ENCODE data around the gene STRADB.
"Not testable (repeated sequence)": the region's sequence is repeated elsewhere in the genome, so short reads cannot be mapped to it uniquely, and the experiment has no call there.

STRADB gene, protein sequence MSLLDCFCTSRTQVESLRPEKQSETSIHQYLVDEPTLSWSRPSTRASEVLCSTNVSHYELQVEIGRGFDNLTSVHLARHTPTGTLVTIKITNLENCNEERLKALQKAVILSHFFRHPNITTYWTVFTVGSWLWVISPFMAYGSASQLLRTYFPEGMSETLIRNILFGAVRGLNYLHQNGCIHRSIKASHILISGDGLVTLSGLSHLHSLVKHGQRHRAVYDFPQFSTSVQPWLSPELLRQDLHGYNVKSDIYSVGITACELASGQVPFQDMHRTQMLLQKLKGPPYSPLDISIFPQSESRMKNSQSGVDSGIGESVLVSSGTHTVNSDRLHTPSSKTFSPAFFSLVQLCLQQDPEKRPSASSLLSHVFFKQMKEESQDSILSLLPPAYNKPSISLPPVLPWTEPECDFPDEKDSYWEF

DNA sequence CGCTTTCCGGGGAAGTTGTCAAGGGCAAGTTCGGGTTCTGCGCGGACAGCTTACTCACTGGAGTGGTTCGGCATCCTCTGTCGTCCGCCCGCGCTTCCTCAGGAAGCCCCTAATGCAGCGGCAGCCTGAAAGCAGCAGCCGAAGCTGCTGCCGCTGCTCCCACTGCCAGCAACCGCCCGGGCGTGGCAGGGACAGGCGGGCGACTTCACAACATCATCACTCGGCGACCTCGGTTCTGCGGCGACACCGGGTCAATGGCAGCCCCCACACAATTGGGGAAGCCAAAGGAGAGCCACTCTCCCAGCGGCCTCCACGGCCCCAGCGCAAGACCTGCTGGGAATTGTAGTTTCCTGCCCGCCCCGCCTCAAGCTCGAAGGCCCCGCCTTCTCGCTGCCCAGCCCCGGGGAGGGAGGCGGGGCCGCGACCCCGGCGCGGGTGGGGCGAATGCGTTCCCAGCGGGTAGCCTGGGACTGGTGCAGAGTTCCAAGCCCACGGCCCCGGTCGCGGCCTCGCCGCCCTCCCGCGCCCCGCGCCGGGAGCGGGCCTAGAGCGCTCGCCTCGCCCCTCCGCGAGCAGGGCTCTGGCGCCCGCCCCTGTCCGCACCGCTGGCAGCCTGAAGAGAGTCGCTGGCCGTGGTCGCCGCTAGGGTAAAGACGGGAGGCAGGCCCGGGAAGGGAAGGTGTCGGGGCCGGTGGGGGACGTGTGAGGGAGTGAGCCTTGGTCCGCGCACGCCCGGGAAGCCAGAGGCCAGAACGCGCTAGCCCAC lies at the start of gene STRADB, which contains the start of gene TRAK2:
STRADB (plus strand) TSS at position 449 of the 766 bp plus-strand sequence. CDS start 3,101 bp downstream, outside the sequence.
TRAK2 (minus strand) TSS at position 167 of the 766 bp plus-strand sequence. CDS start 30,951 bp downstream, outside the sequence.
- peak; percentile 97 for DNase-seq

DNA sequence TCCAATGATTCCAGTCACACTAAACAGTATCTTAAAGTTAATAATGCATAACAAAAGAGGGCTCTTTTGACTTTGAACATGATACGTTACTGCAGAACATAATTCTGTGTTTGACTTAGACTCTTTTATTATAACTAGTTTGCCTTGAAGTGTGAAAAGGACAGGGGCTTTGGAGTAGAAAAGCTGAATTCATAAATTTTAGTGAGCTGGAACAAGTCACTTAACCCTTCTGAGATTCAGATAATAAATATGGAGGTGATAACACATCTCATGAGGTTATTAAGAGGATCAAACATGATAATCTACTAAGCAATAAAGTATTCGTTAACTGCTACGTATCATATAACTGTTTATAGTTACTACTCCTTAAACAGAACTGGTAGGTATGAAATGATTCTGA lies 49.7 kb upstream of the STRADB start:
- no peak for DNase-seq

DNA sequence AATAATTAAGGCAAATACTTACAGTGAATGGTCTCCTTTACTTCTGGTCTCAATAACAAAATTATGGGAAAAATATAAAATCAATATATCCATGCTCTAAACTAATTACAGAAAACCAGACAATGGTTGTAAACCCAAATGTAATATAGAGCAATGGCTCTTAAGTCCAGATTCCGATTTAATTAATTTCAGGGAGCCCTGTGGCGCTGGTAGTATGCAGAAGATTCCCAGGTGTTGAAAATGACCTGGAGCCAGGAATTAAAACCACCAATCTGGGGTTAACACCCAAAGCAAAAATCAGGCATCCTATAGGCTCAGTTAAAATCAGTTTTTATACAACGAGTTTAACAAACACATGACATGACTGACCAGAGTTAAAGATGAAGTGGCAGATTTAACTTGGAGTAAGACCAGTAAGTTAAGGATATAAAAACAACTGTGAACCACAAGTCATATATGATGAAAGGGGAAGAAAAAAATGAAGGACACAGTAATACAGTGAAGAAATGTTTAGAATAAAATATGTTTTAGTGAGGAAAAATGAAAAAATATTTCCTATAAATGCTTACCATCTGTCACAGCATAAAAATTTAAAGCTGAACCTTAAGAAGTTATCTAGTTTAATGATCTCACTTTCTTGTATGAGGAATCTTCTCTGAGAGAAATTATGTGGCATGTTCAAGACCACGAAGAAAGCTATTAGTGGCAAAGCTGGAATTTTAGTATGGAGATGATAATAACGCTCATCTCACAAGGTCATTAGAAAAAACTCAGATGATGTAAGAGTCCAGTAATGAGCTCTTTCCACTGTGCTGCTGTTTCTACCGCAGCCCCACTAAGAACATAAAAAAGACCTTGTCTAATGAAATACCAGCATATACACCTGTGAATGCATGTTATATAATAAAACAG lies 48.6 kb upstream of the STRADB start:
- DNase-seq, result no peak

DNA sequence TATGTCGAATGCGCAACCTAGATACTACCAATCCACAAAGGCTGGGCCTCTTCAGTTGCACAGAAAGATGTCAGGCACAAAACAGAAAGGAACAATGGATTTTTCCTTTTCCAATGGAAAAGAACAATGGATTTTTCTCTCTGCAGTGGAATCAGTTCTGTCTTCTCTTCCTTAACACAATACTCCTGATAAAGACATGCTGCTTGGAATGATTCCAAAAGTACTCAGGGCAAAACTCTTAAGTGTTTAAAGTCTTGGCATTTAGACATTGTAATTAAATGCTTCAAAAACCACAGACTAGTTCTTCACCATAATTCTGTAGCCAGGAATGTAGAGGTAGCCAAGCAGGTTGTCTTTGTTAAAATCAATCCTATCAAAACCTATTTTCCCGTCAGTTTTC lies 47.7 kb upstream of the STRADB start:
- DNase-seq, result no peak

DNA sequence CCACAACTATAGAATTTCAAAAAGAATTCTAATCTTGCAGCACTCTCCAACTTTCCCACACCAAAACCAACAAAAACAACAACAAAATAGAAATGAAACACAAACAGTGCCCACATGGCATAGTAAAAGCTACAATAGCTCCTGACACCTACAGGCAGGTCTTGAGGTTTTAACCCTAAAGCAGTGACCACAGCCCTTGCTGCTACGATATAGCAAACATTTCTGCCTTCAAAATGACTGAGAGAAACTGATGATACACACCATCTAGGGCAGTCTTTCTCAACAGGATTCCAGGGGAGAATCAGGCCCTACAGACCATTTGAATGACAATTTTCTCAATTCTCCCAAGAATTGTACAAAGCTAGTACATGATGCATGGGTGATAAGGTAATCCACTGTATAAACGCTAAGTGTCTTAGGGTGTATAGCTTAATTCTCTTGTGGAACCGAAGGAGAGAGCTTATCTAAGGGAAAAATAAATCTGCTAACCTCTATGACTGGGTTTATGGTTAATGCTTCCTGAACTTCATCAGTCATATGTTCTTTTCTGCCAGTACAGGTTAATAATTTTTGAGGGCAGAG lies 46.8 kb upstream of the STRADB start:
- no peak for DNase-seq

DNA sequence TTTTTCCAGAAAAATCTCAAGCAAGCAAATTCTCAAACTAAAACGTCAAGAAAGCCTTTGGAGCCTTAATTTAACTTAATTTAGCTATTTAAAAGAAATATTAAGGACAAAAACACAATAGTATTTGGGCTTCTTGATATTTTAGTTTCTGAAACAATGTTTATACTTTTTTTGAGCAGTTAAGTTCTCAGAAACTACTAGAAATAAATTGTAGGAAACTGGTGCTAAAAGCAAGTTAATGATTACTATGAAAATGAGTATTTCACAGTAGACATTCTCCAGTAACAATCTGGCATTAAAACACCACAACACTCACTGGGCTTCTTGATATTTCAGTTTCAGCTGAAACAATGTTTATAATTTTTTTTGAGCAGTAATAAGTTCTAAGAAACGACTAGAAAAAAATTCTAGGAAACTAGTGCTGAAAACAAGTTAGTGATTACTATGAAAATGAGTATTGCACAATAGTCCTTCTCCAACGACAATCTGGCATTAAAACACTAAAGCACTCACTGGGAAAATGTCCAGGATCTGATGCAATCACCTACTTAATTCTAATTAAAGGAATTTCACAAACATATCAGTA lies 45.4 kb upstream of the STRADB start:
- no peak for DNase-seq

DNA sequence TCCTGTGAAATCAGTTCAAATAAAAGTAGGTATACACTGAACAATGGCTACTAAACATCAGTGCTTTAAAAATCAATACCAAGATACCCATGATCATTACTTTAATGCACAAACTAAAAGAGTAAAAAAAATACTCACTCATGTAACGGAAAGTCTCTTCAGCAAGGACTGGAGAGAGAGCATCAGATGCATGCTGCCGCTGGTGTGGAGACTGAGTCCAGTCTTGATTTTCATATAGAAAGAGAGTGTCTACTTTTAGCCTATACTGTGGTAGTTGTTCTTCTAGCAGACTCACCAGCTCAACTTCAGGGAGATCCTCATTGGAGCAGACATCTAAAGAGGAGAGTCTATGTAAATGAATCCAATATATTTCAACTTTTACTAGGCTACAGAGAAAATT lies 44.3 kb upstream of the STRADB start:
- DNase-seq, result no peak

DNA sequence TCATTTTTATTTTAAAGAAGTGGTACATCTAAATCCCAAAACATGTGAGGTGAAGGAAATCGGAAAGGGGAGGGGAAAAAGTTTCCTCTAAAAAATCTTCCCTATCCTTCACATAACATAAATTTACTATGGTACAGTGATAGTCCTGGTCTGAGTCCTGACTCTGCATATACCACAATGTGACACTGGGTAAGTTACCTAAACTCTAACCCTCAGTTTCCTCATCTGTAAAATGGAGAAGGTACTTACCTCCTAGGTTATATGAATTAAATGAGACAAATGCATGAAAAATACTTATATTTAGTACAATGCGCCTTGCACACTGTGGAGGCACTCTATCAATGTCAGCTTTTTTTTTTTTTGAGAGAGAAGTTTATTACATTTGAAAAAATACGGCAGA lies 42.6 kb upstream of the STRADB start:
- no peak for DNase-seq

DNA sequence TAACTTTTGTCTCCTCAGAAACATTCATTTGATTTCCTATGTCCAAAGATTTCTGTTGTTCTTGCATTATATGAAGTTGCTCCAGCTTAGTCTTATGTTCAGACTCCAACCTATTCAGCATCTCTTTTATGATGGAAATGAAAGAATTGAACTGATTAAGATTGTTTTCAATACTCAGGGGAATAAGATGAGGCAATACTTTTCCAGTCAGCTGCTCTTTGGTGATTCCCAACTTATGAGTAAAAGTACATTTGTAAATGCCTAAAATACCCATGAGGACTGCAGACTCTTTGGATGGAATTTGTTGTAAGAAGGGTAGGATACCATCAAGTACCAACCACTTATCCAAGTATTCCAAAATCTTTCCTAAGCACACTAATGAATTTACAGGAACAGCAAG lies 40.1 kb upstream of the STRADB start:
- no peak for DNase-seq

DNA sequence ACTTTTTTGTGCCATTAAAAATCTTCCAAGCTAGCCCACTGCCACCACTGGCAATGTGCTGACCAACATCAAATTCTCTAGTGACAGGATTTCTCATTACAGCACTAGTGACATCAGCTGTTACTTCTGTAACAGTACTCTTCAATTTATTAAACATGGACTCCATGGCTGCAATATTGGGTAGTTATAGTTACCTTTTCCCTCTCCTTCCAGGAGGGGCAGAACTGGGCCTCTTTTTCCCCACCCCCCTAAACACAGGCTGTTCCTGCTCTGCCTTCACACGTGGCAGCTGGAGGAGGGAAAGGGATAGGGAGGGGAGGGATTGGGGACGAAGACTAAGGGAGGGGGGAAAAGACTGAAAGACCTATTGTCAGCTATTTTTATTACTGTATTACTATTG lies 38.4 kb upstream of the STRADB start:
- no peak for DNase-seq

DNA sequence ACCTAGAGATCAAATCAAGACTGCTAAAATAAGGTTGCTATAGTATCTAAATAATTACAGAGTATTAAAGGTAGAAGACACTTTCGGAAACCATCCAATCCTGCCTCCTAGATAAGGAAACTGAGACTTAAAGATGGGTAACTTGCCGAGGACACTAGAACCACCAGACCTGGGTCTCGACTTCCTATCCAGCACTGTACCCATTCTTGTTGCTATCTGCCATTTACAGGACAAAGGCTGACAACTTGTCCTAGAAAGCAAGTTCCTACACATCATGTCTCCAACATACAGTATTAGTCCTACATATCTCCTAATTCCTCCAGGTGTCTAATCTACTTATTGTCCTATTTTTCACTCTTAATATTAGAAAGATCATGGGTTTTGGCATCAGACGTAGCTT lies 38.0 kb upstream of the STRADB start:
- DNase-seq, result no peak

DNA sequence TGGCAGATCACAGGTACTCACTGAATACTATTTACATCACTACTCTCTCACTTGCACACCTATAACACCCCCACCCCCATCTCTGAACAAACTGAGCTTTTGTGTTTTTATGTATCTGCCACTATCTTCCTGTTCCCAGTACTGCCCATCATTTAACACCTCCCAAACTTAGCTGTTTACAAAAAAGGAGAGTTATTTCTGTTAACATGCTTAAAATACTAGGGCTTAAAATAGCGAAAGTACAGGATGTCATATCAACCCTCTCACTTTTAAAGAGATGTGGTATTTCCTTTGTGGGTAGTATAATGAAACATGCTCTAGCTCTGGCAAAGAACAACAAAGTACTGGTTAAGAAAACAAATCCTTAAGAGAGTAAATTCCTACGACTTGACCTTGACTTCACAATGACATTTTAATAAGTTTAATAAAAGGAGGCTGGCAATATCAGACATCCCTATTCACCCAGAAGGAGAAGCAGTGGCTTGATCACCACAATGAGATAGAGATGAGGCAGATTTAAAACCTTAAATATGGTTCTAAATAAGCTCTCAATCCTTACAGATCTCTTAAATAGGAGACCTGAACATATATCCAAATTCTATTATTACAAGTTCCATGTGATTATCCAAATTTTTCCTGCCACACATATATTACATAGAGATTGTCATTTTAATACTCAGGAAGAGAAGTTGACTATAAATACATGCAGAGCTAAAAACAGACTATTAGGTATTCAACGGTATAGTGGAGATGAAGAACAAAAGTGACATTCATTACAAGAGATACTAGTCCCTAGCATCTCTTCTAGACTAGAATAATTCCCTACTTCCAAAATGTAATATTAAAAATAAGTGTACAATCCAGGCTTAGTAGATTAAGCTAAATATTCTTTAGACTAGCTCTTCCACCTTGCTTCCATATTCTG lies 37.2 kb upstream of the STRADB start:
- DNase-seq, result no peak

DNA sequence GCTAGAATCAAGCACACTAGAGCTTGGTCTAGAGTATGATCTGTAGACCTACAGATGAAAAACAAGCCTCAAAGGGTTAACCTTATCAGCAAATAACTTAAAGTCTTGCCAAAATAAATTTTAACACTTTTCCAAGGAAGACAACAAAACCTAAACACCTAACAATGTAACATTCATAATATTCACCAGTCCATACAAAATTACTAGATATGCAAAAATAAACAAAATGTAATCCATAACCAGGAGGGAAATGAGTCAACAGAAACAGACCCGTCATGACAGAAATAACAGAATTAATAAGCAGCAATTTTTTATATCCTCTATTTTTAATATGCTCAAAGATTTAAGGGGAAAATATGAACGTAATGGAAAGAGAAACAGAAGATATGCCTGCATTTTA lies 36.4 kb upstream of the STRADB start:
- DNase-seq, result no peak

DNA sequence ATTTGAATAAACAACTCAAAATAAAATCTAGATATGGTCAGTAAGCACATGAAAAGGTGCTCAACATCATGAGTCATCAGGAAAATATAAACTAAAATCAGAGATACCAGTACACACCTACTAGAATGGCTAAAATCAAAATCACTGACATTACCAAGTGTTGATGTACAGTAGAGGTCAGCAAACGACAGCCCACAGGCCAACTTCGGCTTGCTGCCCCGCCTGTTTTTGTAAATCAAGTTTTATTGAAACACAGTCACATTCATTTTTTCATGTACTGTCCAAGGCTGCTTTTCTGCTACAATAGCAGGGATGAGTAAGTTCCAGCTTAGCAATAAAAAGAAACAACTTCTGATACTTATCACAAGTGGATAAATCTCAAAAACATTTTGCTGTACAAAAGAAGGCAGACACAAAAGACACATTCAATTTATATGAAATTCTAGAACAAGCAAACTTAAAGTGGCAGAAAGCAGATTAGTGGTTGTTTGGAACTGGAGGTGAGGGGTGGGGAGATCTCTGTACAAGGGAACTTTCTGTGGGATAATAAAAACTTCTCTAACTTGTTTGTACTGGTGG lies 32.4 kb upstream of the STRADB start:
- no peak for DNase-seq

DNA sequence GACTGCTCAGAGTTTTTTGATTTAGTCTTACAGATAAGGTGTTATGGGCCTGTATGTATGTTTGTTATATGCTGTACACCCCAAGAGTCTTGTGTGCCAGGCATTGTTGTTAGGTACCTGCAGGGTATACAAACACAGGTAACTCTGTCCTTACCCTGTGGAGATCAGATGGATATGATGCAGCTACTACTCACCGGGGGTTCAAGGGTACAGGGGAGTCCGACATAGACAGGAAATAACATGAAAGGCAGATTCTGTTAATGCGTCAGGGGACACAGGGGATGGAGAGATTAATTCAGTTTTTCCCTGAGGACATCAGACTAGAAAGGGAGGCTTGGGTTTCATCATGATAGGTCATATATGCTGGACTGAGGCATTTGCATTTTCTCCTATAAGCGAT lies 31.6 kb upstream of the STRADB start:
- no peak for DNase-seq

DNA sequence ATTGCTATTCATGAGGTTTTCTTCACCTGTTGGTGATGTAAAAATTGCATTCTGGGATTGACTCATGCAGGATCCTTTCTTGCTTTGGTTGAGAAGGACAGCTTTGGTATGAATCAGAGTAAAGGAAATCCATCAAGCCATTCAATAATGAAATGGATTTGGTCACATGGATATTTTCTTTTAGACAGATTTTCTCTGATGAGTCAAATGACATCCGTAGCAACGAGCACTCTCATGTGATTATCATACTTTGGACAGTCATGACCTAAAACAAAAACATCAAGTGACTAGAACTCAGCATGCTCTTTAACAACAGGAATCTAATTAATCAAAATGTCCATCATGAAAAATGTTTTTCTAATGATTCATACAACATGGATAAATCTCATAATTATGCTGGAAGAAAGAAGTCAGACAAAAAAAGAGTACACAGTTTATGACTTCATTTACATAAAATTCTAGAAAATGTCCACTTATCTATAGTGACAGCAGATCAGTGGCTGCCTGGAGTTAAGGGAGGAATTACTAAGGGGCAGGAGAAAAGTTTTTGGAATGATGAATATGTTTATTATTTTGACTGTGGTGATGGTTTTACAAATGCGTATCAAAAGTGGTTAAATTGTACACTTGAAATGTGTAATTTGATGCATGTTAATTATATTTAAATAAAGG lies 31.0 kb upstream of the STRADB start:
- DNase-seq, result no peak

DNA sequence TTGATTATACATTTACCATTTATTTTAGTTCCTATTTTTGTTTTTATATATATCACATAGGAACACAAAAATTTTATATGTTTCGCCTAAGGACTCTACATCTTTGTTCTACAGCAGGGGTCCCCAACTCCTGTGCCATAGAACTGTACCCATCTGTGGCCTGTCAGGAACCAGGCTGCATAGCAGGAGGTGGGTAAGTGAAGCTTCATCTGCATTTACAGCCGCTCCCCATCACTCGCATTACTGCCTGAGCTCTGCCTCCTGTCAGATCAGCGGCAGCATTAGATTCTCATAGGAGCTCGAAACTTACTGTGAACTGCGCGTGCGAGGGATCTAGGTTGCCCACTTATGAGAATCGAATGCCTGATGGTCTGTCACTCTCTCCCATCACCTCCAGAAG lies 25.6 kb upstream of the STRADB start:
- DNase-seq, result no peak

DNA sequence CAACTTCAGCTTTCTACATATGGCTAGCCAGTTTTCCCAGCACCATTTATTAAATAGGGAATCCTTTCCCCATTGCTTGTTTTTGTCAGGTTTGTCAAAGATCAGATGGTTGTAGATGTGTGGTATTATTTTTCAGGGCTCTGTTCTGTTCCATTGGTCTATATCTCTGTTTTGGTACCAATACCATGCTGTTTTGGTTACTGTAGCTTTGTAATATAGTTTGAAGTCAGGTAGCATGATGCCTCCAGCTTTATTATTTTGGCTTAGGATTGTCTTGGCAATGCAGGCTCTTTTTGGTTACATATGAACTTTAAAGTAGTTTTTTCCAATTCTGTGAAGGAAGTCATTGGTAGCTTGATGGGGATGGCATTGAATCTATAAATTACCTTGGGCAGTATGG lies 23.2 kb upstream of the STRADB start:
- not testable (repeated sequence) for DNase-seq

DNA sequence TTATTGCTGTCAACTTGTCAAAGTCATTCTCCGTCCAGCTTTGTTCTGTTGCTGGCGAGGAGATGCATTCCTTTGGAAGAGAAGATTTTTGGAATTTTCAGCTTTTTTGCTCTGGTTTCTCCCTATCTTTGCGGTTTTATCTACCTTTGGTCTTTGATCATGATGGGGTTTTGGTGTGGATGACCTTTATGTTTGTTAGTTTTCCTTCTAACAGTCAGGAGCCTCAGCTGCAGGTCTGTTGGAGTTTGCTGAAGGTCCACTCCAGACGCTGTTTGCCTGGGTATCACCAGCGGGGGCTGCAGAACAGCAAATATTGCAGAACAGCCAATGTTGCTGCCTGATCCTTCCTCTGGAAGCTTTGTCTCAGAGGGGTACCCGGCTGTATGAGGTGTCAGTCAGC lies 21.7 kb upstream of the STRADB start:
- not testable (repeated sequence) for DNase-seq

DNA sequence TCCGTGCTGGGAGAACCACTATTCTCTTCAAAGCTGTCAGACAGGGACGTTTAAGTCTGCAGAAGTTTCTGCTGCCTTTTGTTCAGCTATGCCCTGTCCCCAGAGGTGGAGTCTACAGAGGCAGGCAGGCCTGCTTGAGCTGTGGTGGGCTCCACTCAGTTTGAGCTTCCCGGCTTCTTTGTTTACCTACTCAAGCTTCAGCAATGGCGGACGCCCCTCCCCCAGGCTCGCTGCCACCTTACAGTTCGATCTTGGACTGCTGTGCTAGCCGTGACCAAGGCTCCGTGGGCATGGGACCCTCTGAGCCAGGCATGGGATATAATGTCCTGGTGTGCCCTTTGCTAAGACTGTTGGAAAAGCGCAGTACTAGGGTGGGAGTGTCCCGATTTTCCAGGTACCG lies 21.2 kb upstream of the STRADB start:
- not testable (repeated sequence) for DNase-seq
